ENCODE results near the gene MBOAT2.
A peak's percentile ranks its signal among the peaks of the same experiment; 100 is the strongest.

The MBOAT2 gene

DNA sequence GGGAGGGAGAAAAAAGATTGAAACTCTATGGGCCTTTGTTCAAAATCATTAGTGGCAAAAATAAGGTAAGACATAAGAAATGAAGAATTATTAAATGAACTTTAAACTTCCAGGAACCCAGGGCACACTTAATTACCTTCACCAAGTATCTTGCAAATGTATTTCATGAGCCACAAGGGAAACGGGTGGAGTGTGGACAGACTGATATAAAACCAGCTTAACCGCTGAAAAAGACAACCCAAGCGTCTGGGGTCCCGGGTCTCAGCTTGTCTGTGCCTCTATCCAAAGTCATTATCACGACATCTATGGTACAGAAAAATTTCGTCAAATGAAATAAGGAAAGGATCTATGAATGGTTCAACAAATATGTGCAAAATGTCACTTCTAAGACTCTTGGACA lies 13.9 kb upstream of the MBOAT2 start:
- no peak for DNase-seq (ENCODE audit: low spot score)

DNA sequence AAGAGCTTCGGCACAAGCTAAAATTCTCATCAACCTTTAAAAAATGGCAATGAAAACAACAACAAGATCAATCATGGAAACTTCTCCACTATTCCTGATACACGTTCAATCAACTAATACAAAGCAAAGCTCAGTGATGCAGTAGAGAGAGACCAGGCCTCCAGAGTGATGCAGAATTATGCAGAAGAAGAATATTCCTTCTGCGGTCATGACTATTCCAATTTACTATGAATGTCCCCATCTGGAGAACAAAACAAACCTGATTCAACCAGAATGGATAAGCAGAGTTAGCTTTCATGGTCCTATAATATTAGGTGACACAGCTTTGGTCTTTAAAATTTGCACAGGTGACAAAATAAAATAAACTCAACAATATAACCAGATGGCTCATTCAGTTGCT lies 12.5 kb upstream of the MBOAT2 start:
- no peak for DNase-seq (ENCODE audit: low spot score)

DNA sequence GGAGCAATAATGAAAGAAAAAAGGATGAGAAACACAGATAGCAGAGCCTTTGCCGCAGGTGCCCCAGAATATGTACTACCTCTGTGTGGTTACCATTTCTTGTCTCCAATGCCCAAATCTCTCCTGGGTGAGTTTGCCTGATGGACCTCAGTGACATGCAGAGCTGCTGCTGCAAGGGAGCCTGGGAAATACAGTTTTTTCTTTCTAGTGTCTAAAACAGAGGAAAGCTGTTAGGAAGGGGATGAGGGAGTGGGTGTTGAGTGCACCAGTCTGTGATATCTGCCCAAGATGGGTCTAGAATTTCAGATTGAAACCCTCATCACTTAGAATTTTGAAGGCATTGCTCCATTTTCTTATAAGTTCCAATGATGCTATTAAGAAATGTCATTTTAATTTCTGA lies 9.9 kb upstream of the MBOAT2 start:
- DNase-seq (ENCODE audit: low spot score), result no peak

DNA sequence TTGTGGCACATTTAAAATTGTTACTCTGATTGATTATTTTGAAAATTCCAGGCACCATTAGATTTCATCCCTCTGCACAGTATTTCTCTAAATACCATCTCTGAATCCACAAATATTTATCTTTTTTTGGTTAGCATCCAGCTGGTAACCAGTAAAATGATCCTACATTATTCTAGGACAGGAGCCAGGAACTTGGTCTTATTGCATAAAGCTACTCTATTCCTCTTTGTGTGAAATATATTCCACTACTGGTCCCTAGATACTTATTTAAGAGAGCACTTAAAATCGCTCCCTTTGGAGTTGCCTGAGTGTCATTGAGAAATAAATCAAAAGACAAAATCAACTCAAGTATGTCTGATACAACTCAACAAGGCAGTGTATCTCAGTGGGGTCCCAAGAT lies 7.4 kb upstream of the MBOAT2 start:
- peak; percentile 35 for DNase-seq (ENCODE audit: low spot score)

DNA sequence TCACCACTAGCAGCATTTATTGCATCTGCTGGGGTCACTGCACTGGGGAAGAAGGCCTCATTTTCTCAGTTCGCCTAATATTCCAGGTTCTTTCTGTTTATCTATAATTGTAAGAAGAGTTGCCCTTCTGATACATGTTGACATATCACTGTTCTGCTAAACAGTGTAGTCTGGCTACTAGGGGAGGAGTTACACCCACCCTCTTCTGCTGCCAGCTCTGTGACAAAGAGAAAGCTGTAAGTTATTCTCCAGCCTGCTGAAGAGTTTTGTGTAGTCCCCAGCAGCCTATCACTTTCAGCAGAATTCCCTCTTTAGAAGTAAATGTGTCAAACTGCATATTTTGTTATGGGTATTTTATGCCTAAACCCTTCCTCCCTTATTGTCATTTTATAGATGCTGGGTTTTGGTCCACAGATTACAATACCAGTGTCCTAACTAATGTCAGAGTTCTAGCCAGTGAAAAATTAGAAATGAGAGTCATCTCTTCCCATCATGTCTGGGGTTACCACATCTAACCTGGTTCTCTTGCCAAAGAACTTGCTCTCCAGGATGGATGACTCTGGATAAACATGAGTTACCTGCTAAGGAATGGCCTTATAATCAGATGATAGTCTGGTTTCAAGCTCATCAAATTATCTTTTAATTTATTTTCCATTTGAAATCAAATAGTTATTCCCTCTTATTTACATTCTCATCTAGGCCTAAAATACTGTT lies 5.6 kb upstream of the MBOAT2 start:
- no peak for DNase-seq (ENCODE audit: low spot score)

DNA sequence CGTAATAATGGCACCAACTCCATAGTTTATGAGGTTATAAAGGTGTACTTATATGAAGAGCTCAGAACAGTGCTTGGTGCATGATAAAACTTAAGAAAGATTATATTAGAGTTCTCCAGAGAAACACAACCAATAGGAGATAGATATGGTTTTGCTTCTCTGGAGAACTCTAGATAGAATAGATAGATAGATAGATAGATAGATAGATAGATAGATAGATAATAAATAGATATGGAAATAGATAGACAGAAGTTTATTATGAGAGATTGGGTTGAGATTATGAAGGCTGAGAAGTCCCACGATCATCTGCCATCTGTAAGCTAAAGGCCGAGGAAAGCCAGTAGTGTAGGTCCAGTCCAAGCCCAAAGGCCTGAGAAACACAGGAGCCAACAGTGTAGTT lies 2.9 kb upstream of the MBOAT2 start:
- no peak for DNase-seq (ENCODE audit: low spot score)

DNA sequence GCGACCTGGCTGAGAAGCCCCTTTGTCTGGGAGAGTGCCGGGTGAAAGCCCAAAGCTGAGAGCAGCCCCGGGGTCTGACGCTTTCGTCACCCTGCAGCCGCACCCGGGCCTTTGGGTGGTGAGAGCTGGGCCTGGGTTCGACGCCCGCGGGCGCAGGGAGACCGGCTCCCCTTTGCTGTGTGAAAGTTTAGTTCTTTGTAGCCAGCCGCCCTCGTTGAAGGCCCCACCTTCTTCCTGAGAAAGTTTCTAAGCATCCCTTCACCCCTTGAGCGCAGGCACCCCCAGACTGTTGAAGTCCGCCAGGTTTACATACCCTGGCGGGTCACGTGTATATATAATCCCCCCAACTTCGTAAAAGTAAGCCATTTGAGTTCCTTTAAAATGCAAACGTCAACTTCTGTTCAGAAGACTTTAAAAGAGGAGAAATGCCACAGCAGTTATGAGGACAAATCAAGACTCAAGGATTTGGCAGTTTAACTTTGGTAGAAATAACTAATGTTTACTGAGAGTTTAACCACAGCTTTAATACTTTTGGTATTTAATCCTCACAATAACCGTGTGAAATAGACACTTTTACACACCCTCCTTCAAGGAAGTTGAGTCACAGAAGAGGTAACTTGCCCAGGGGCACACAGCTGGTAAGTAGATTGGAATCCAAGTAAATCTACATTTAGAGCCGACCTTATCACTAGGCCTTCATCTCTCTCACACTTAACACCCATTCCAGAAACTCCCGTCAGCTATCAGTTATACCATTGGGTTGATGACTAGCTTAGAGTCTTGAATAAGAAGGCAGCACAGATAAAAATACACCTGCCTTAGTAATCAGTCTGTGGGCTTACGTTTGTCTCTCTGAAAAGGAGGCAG lies 1.1 kb upstream of the MBOAT2 start:
- no peak for DNase-seq (ENCODE audit: low spot score)

DNA sequence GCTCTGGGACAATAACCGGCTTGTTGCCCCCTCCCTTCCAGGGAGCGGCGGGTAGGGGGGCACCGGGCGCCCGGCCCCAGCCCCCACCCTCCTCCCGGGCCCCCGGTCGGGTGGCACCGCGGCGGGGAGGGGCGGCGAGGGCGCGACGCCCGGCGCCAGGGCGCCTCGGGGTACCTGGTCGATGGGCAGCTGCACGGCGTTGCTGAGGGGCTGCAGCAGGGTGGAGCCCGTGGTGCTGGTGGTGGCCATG lies 193 bp downstream of the MBOAT2 start:
- no peak for DNase-seq (ENCODE audit: low spot score)

DNA sequence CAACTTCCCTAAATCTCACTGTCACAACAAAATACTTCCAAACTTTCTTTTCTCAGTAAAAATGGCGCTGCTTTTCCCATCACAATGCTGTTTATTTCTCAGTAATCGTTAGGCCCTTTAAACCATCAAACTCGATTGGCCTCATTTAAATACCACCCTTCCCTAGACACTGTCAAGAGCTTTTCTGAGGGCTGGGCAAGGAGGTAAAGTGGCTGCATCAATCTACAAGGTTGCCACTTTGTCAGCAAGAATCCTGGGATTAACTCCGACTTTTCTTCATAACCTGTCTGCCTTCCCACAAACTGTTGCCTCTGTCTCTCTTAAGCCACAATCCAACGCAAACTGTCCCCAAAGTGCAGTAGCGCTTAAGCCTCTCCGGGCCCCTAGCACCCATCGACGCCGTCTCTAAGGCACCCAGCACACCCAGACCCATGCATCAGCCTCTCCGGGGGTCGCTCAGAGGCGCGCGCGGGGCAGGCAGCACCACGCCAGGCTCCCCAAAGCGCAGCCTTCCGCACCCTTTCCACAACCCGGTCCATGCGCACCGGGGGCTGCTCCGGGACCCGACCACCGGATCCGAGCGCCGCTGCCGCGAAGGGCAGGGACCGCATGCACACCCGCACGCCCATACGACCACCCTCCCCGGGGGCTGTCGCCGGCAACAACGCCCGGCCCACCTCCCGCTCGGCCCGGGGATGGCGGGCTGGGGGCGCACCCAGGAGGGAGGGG lies 683 bp downstream of the MBOAT2 start:
- peak; percentile 33 for DNase-seq (ENCODE audit: low spot score)

DNA sequence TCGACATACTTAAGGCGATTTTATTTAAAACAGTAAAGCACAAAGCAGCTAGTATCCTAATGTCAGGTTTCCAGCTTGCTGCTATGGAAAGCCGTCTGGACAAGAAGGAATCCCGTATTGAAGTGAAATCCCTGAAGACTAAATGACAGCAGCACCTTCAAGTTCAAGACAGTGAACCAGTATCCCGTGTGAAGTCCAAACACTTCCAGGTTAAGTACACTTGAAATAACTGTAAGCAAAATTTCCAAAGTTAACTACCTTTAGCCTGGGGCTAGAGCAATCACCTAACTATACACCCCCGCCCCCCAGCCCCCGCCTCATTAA lies 1.2 kb downstream of the MBOAT2 start:
- no peak for DNase-seq (ENCODE audit: low spot score)

DNA sequence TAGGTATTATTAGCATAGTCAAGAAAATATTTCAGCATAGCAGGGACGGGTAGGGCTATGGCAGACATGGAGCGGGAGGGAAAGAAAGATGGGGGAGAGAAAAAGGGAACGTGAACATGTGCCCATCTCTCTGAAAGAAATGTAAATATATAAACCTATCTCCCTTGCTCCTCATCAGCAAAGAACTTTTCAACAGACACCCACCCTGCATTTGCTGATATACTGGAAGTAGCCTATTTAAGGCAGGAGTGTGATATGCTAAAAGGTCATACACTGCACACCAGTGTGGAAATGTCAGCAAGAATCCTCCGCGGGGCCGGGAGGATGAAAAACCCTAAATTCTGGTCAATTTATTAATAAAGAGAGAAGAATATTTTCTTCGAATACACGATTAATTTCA lies 1.7 kb downstream of the MBOAT2 start:
- DNase-seq (ENCODE audit: low spot score), result no peak

DNA sequence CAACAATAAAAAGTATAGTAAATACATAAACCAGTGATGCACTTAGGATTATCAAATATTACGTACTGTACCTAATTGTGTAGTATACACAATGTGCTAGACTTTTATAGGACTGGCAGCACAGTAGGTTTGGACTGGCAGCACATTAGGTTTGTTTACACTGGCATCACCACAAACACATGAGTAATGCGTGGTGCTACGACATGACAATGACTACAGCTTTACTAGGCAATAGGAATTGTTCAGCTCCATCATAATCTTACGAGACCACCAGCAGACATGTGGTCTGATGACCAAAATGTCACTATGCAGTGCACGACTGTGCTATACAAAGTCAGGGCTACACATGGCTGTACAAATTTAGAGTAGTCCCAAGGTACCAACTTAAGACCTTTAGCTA lies 2.3 kb downstream of the MBOAT2 start:
- DNase-seq (ENCODE audit: low spot score), result no peak

DNA sequence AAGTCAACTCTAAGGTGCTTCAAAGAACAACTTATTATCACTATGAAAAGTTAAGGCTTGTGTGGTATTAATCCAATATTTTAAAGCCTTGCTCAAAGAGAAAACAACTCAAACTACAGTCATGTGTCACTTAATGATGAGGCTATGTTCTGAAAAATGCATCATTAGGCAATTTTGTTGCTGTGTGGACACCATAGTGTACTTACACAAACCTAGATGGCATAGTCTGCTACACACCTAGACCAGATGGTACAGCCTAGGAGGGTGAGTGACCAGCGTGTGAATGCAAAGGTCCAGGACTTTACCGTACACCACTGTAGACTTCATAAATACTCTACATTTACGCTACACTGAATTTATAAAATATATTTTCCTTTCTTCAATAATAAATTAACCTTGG lies 3.0 kb downstream of the MBOAT2 start:
- no peak for DNase-seq (ENCODE audit: low spot score)

DNA sequence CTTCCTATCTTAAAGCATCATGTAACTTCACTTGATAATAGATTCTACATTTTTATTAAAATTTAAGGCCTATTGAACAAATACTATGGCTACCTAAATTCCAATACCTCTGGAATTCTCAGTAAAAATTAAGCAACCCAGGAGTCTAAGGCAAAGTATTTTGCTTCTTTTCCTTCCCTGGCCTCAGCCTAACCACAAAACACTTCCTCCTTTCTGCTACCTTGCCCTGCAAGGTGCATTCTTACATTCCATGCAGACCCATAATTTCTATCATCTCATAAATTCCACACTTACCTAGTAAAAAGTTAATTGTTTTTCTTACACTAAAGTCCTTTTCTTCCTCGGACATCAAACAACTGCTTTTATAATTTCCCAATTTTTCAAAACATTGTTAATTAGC lies 3.7 kb downstream of the MBOAT2 start:
- DNase-seq (ENCODE audit: low spot score), result no peak

DNA sequence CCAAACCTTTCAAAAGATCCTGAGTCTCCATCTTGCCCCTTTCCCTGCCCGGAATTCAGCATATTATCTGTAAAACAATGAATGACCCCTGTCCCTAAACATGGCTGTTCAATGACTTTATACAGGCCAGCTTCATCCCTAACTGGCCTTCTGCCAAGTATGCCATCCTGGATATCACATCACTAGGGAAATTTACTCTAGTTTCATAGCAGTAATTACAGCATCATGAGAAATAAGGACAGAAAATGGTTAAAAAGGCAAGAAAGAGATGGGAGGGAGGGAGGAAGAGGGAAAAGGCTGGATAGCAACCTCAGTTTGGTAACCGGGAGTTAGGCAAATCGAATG lies 4.4 kb downstream of the MBOAT2 start:
- no peak for DNase-seq (ENCODE audit: low spot score)

DNA sequence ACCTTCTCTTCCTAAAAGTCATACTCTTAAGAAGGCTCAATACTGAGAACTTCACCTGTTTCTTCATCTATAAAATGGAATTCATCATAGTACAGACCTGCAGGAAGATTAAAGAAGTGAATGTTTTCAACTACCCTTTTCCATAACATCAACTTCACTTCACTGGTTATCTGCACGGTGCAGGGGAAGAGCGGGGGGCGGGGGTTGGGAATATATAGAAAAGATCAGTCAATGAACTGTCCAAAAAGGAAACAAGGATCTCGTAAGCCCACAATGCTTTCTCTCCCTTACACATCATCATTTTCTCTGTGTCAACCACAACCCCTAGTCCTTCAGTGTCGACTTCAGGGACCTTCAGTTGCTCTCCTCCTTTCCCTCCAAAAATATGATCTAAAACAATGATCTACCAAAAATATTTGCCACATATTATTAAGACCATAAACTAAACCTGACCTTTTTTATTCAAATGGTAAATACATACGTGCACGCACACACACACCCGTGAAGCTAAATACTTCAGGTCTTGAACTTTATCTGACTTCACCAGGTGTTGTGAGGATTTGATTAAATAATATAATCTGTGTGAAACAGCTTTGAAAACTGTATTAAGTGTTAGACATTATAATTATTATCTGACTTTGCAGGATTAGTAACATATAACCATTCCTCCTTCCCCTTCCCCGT lies 4.9 kb downstream of the MBOAT2 start:
- DNase-seq (ENCODE audit: low spot score), result no peak

DNA sequence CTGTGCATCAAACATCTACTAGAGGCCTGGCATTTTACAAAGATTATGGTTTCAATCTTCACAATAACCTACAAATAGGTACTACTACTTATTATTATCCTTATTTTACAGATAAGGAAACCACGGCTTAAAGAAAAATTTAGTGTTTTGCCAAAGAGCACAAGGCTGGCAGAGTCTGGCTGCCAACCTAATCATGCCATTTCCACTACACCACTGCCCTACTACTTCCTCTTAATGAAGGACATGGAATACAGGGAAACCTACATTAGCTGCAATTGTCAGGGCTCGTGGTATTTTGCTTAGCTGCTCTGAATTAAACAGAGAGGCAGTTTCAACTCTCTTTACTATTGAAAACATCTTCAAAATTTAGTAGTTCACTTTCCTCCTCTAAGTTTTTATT lies 5.9 kb downstream of the MBOAT2 start:
- no peak for DNase-seq (ENCODE audit: low spot score)

DNA sequence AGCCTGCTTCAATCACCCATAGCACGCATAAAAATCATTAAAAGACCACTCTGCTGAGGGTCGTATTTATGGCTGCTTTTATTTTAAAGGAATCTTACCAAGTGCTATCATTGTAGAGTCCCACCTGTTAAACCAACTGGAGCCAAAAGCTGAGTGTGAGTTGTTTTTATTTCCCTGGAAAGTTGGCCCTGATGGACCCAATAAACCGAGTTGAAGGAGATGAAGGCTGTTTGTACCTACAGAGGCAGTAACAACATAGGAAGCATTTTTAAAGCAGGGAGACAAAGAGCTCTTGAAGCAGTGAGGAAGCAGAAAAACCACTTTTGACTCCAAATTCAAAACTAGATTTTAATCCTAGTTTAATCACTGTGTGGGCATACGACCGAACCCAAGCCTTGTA lies 6.4 kb downstream of the MBOAT2 start:
- DNase-seq (ENCODE audit: low spot score), result no peak

DNA sequence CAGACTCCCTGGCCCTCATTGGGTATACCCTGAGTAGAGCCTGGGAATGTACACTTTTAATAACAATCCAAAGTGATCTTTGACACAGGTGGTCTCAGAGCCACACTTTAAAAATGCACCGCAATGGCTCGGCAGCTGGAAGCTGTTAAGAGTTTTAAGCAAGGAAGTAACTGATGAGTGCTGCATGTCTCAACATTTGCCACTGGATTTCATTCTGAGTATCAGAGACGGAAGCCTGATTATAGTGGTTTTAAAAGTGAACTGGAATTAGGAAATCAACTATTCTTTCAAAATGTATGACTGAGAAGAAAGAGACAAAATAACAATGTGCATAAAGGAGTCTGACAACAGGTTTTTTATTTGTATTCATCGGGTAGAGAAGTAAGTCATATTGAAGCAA lies 7.5 kb downstream of the MBOAT2 start:
- no peak for DNase-seq (ENCODE audit: low spot score)

DNA sequence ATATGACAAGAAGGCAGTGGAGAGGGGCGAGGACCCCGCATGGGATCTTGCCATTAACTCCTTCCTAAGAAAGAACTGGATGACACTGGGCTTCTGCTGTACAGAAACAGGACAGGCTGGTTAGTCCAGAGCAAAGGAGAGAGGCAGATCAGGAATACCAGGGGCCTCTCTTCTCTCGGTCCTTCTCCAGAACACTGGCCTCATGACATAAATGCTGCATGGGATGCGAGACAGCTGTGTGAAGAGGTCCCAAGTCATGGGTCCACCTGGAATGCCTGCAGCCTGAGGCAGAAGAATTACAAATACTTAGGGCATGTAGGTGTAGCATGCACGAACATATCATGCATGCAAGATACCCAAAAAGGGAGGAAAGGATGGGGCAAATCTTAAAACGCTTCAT lies 9.1 kb downstream of the MBOAT2 start:
- no peak for DNase-seq (ENCODE audit: low spot score)

DNA sequence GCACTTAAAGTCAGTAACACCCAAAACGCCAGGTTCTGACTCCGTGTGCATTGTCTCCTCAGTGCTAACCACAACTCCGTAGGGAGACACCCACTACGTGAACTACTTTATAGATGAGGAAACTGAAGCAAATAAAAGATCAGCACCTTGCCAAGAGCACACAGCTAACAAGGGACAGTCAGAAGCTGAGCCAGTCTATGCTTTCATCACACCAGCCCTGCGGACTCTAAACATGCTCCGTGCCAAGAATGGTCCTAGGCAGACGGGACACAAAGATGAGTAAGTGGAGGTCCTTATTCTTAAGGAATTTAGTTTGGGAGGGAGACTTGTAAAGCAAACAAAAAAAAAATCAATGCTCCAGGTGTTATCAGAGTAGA lies 9.6 kb downstream of the MBOAT2 start:
- no peak for DNase-seq (ENCODE audit: low spot score)

DNA sequence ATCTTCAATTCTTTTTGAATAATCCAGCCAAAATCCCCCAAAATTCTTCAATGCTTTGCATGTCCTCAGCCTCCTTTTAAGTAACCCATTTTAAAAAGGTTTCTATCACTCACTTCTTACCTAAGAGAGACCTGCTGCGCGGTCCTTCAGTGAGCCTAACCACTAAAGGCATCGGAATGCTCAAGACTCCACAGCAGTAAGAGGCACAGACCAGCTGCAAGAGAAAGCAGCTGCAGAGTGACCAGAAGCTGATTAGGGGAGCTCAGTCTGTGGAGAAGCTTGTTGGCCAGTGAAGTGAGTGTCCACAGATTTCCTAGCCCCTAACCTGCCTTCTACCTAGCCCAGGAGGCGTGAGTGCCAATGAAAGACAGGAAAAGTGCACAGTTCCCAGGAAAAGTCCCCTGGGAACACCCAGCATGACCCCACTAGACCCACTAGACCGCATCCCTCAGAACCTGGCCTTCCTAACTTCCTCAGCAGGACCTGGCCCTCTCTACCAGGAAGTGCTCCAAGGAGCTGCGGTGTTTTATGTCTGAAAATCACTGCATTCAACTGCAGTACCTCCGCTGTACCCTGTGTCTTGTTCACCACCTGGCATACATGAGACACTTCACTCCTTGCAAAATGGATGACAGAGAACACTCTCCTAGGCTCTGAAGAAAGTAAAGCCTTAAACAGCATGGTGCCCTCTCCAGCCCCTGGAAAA lies 10.1 kb downstream of the MBOAT2 start:
- no peak for DNase-seq (ENCODE audit: low spot score)

DNA sequence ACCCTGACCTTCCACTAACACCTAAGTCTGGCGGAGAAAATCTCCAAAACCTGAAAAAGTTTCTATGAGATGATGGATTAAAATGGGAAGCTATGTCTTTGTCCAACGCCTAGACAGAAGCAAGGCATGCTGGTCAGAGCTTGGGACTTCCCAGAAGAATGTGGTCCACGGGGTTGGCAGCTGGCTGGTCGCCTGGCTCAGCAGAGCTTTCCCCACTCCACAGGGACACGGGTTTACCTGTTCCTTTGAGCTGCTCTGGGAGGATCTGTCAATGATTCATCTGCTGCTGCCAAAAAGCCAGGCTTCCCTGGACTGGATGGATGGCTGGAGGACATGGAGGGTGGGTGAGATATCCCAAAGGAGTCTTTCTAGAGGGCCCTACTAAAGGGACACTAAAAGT lies 10.8 kb downstream of the MBOAT2 start:
- DNase-seq (ENCODE audit: low spot score), result no peak

Data from AG20443 (cell line).